Activated CD4-positive, alpha-beta memory T cell treated with anti-CD3 and anti-CD28 coated beads for 36 hours (primary cell): Measurements from ENCODE around the gene INPP5K. TPM values are rescaled to one million over a fixed set of nuclear protein-coding genes. Genes with fewer than 3 reads are reported as not detected.

ENCODE experiments used
- CTCF ChIA-PET: fragments of 350-600 bp; sonication (Branson Sonifier 250); formaldehyde crosslinking; loops from one replicate; lab custom pipeline; 2021; ENCODE audit warnings: antibody characterized with exemption, inconsistent platforms; lab: Charles Lee
- POLR2A ChIA-PET: fragments of 350-600 bp; sonication (Branson Sonifier 250); formaldehyde crosslinking; loops from one replicate; lab custom pipeline; 2021; ENCODE audit warnings: antibody characterized with exemption; lab: Charles Lee
- DNase-seq: peaks from one replicate; pipeline ENCODE4 v3.0.0-alpha.2; 2020
- H3K27ac Mint-ChIP-seq: one replicate; pipeline ENCODE4 v1.8.0; 2021; ENCODE audit warnings: mixed read lengths
- H3K27me3 Mint-ChIP-seq: one replicate; pipeline ENCODE4 v1.8.0; 2021; ENCODE audit warnings: mixed read lengths
- H3K36me3 Mint-ChIP-seq: one replicate; pipeline ENCODE4 v1.8.0; 2021; ENCODE audit warnings: mixed read lengths
- H3K4me1 Mint-ChIP-seq: one replicate; pipeline ENCODE4 v1.8.0; 2021; ENCODE audit warnings: low read depth, mixed read lengths
- H3K4me3 Mint-ChIP-seq: one replicate; pipeline ENCODE4 v1.8.0; 2021; ENCODE audit warnings: mild to moderate bottlenecking, mixed read lengths
- H3K9me3 Mint-ChIP-seq: one replicate; pipeline ENCODE4 v1.8.0; 2021; ENCODE audit warnings: mixed read lengths
- intact Hi-C: fragments of 100-400 bp; cut with micrococcal nuclease; formaldehyde crosslinking; loops from one replicate; pipeline ENCODE4 v1.15.1; 2023
- total RNA-seq, 2 experiments: library from RNA; stranded (reverse); gene quantifications; one replicate each; pipeline ENCODE4 v1.2.3, GENCODE V29; 2021

Gene INPP5K
- total RNA-seq, 2 experiments from 2014 or later: 21.2 to 24.0 TPM

DNA sequence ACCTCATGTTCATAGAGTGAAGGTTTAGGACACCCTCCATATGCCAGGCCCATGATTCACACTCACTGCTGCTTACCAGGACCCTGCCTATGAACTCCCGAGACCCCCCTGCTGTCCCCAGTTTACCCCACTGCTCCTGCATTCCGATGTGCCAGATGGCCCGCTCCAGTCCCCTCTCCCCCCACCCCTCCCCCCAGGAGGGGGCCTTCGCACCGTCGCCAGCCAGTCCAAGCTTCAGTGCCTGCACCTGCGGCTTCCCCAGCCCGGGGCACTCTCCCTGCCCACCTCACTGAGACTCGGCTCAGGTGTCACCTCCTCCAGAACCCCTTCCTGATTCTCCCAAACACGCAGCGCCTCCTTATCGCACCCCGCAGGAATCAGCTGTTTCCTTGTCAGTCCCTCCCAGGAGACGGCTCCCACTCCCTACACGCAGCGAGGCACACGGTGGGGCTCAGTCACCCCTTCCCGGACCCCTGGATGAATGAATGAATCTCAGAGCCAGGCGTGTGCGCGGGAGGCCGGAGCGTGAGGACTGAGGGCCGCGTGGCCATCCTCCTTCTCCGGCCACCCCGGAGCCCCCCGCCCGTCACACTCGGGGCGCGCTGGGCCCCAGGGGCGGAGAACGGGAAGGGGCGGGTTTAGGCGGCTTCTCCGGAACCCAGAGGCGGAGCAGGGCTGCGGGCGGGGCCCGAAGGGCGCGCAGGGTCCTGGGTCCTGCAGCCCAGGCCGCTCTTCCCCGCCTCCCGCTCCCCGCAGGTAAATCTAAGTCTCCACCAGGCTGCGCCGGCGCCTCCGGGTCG lies 25.6 kb downstream of the INPP5K start:
- ChIA-PET POLR2A (interaction anchor here (1.2 kb wide), 1 partner anchor 34 kb away, joined by 3 read pairs; the partner anchor contains the start of gene CRK), CTCF (no interaction called here)
- intact Hi-C loops: loop anchor here (2.0 kb wide), 1 partner anchor 26 kb away; the partner anchor contains the start of gene INPP5K
- H3K4me1 Mint-ChIP-seq: peaks cover 23% of the 10 kb centered on the region
- H3K9me3 Mint-ChIP-seq: no peaks in the 10 kb centered on the region
- no peaks in the 10 kb centered on the region for H3K27me3 Mint-ChIP-seq
- no peaks in the 10 kb centered on the region for H3K36me3 Mint-ChIP-seq
- DNase-seq: peak; percentile 80
- peak overlapping the region; percentile 33 for H3K27ac Mint-ChIP-seq
- H3K4me3 Mint-ChIP-seq: peak overlapping the region; percentile 87

DNA sequence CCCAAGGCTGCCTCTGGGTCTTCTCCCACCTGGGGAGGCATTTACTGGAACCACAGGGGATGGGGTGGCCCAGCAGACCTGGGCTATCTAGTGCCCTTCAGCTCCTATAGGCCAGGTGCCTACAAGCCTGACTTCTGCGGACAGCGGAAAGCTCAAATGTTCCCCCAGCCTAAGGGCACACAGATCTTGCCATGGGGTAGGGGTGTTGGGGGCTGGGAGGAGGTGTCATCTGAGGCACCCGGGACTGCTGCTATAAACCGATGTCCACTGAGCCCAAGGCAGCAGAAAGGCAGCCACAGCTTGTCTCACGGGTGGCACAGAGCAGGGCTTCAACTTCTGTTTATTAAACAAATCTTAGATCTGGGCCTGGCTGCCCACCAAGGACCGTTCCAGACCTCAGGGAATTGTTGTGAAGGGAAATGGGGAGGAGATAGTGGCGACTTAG lies 27.6 kb downstream of the INPP5K start:
- no peak overlapping the region for H3K27ac Mint-ChIP-seq
- intact Hi-C loops: no loop called here
- H3K9me3 Mint-ChIP-seq: no peaks in the 10 kb centered on the region
- DNase-seq: no peak
- no peaks in the 10 kb centered on the region for H3K36me3 Mint-ChIP-seq
- CTCF ChIA-PET: no interaction called here
- H3K4me3 Mint-ChIP-seq: peak overlapping the region; percentile 65
- POLR2A ChIA-PET: interaction anchor here (2.1 kb wide), 1 partner anchor 27 kb away, joined by 6 read pairs; the partner anchor contains the start of gene INPP5K
- peaks cover 31% of the 10 kb centered on the region for H3K4me1 Mint-ChIP-seq
- H3K27me3 Mint-ChIP-seq: no peaks in the 10 kb centered on the region

DNA sequence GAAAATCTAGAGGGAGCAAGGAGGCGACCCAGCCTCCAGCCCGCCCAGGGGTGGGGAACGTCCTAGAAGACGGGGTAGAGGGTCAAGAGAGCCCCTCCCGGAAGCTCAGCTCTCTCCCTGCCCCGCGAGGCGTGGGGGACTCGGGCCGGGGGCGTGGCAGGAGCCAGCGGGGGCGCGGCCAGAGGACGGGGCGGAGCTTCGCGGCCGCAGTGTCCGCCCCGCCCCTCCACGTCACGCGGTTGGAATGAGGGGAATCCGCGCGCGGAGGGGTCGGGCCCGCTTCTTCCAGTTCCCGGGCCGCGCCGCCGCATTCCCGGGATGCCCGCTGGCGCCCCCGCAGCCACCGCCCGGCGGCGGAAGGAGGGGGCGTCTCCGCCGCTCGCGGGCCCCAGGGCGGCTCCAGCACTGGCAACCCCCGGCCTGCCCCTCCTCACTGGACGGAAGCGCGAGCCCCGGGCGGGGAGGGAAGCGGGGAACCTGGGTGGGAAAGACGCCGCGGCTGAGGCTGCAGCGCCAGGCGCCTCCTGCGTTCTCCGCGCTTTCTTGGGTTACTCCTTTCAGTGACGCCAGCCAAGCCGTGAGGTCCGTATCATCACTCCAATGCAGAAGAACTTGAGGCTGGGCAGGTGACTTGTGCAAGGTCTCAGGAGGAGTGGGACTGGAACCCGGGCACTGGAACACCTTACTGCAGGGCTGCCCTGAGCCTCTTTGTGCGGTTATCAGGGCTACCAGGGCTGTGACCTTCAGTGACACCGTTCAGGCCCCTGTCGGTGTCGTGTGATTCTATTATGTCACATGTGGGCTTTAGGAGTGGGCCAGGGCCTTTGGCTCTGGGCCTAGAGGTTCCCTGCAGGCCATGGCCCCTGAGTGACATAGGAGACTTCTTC lies 28.2 kb downstream of the INPP5K start:
- ChIA-PET POLR2A (interaction anchor here (1.0 to 2.1 kb wide), 3 partner anchors 28 to 88 kb away, joined by 3 to 7 read pairs (median 6); partner anchors contain the start of genes CRK, INPP5K and YWHAE), CTCF (interaction anchor here (1.0 kb wide), 1 partner anchor 123 kb away, joined by 5 read pairs; no protein-coding TSS in a partner anchor)
- no peaks in the 10 kb centered on the region for H3K27me3 Mint-ChIP-seq
- H3K36me3 Mint-ChIP-seq: peaks cover 4% of the 10 kb centered on the region
- H3K27ac Mint-ChIP-seq: peak overlapping the region; percentile 72
- H3K4me1 Mint-ChIP-seq: peaks cover 31% of the 10 kb centered on the region
- H3K9me3 Mint-ChIP-seq: no peaks in the 10 kb centered on the region
- DNase-seq: peak; percentile 75
- peak overlapping the region; percentile 78 for H3K4me3 Mint-ChIP-seq
- intact Hi-C loops: no loop called here

DNA sequence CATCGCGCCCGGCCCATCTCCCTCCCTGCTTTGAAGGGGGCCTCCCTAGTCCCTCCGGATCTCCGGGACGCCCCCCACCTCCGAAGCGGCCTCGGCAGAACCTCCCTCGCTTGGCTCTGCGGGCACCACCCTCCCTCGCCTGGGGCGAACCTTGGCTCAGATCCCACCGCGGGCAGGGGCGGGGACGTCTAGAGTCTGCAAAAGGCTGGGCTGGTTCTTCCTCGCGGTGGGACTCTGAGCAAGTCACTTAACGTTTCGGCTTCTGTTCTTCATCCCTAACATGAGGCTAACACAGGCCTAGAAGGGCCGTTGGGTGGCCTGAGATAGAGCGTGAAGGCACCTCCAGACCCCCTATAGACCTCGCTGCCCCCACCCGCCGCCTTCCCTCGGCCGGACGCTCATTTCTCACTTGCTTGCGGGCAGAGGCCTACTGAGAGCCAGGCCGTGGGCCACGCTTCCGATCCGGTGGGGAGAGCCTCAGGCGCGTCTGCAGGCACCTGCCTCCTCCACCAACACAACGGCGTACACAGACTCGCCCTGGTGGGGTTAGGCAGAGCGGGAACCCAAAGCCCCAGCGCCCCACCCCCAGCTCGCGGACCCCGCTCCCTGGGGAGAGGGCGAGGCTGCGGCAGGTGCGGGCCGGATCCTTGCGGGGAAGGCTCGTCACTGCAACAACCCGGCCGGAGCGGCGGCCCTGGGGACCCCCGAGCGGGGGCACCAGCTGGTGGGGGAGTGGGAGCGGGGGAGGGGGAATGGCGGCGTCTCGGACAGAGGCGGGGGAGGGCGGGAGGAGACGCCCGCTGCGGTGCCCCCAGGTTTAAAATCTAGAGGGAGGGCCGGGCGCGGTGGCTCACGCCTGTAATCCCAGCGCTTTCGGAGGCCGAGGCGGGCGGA lies 29.4 kb downstream of the INPP5K start:
- ChIA-PET POLR2A (interaction anchor here (0.7 to 2.1 kb wide), 4 partner anchors 13 to 87 kb away, joined by 3 to 7 read pairs (median 4); partner anchors contain the start of genes CRK, INPP5K and YWHAE), CTCF (interaction anchor here (0.6 to 1.0 kb wide), 3 partner anchors 43 to 162 kb away, joined by 3 to 5 read pairs (median 3); partner anchors contain the start of gene RILP)
- Mint-ChIP-seq H3K4me1 (peaks cover 31% of the 10 kb centered on the region), H3K36me3 (peaks cover 4% of the 10 kb centered on the region), H3K27me3 (no peaks in the 10 kb centered on the region), H3K4me3 (peak overlapping the region; percentile 78), H3K27ac (peak overlapping the region; percentile 79), H3K9me3 (no peaks in the 10 kb centered on the region)
- intact Hi-C loops: no loop called here
- DNase-seq: peak; percentile 84

DNA sequence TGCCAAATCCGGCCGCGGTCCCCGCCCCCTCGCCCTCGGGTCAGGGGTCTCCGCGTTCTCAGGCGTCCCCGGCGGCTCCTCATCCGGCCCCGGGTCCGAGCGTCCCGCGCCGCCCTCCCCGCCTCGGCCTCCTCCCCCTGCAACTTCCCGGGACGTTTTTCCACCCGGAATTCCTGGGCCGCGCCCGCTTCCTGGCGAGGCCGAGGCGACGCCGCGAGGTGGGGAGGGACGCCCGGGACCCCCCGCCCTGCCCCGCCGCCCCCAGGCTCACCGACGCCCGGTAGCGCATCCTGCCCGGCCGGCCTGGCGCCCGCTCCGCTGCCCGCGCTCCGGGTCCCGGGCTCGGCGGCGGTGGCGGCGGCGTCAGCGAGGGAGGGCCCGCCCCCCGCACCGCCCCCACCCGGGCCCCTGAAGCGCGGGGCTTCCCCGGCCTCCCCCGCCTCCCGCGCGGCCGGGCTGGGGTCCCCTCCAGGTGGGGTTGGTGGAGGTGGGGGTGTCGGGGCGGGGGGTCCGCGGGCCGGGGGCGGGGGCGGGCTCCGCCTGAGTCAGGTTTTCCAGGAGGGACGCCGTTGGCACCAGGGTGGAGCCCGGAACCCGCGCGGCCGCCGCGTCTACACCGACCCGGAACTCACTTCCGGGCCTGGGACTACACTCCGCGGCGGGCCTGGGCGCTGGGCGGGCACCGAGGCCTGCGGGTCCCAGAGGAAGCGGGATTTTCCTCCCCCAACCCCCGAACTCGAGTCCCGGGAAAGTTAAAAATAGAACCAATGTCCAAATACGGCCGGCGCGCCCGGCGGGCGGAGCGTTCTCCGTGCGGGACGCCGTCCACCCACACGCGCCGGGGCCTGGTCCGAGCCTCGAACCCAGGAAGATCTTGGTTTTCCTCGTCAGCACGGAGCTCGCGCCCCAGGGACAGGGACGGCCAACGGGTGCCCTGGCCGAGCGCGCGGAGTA lies 30.7 kb downstream of the INPP5K start:
- Mint-ChIP-seq H3K9me3 (no peaks in the 10 kb centered on the region), H3K27ac (no peak overlapping the region), H3K4me3 (peak overlapping the region; percentile 73), H3K4me1 (peaks cover 29% of the 10 kb centered on the region), H3K36me3 (peaks cover 4% of the 10 kb centered on the region), H3K27me3 (no peaks in the 10 kb centered on the region)
- POLR2A ChIA-PET: interaction anchor here (0.7 to 1.1 kb wide), 2 partner anchors 22 to 23 kb away, joined by 3 to 7 read pairs; no protein-coding TSS in a partner anchor
- intact Hi-C loops: loop anchor here (1.0 kb wide), 1 partner anchor 29 kb away; the partner anchor contains the start of gene CRK
- peak; percentile 76 for DNase-seq
- CTCF ChIA-PET: interaction anchor here (0.8 kb wide), 1 partner anchor 164 kb away, joined by 3 read pairs; the partner anchor contains the start of gene RILP

DNA sequence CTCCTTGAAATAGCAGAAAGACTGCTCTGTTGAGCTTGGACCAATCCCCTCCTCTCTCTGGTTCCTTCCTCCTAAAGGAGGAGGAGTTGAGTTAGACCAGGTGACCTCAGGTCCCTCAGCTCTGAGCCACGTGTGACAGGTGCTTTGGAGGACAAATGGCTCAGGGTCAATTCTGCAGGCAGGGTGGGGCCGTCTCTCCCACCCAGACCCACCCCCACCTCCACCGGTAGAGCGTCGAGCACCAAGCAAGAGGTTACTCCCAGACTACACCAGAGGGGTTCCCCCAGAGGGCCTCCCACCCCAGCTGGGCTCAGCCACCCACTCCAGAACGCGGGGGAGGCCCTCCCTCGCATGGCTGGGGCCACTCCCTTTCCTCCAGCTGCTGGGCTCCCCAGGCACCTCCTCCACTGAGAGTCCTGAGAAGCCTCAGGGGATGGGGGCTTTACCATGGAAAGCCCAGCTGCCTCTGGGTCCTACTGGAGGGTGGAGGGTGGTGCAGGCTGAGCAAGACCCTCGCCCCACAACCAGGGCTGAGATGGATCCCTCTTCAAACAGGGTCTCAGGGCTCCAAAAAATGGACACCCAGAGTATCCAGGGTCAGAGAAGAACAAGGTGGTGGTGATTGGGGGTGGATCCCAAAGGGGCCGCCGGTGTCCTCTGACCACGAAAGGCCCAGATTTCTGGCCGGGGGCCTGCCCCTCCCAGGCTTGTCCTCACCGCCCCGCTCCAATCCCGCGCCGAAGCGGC lies 31.6 kb downstream of the INPP5K start:
- no peaks in the 10 kb centered on the region for H3K27me3 Mint-ChIP-seq
- peak; percentile 50 for DNase-seq
- no peaks in the 10 kb centered on the region for H3K9me3 Mint-ChIP-seq
- peak overlapping the region; percentile 72 for H3K4me3 Mint-ChIP-seq
- CTCF ChIA-PET: interaction anchor here (0.9 kb wide), 1 partner anchor 120 kb away, joined by 3 read pairs; no protein-coding TSS in a partner anchor
- intact Hi-C loops: loop anchor here (1.0 kb wide), 1 partner anchor 29 kb away; the partner anchor contains the start of gene CRK
- peak overlapping the region; percentile 64 for H3K27ac Mint-ChIP-seq
- POLR2A ChIA-PET: interaction anchor here (1.1 kb wide), 1 partner anchor 22 kb away, joined by 7 read pairs; no protein-coding TSS in a partner anchor
- peaks cover 4% of the 10 kb centered on the region for H3K36me3 Mint-ChIP-seq
- H3K4me1 Mint-ChIP-seq: peaks cover 25% of the 10 kb centered on the region

DNA sequence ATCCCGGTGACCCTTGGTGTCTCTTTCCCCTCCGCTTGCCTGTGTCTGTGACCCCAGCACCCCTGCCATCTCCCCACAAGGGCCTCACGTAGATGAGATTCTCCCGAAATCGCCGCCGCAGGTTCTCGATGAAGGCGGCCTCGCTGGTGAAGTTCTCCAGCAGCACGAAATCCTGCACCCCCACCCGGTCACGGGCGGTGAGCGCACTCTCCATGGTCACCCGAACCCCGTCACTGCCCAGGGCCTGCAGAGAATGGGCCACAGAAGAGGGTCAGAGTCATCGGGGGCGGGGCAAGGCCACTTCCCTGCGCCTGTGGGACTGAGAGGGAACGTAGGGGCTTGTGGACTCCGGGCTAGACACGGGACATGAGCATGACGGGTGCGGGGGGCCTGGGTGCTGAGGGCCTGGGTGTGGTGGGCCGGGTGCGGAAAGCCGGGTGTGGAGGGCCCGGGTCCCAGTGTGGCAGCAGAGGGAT lies 32.3 kb downstream of the INPP5K start:
- peaks cover 24% of the 10 kb centered on the region for H3K4me1 Mint-ChIP-seq
- H3K36me3 Mint-ChIP-seq: peaks cover 7% of the 10 kb centered on the region
- no peak for DNase-seq
- peak overlapping the region; percentile 57 for H3K4me3 Mint-ChIP-seq
- H3K27me3 Mint-ChIP-seq: no peaks in the 10 kb centered on the region
- ChIA-PET POLR2A (interaction anchor here (1.1 kb wide), 1 partner anchor 21 kb away, joined by 7 read pairs; no protein-coding TSS in a partner anchor), CTCF (interaction anchor here (0.9 kb wide), 1 partner anchor 119 kb away, joined by 3 read pairs; no protein-coding TSS in a partner anchor)
- no peaks in the 10 kb centered on the region for H3K9me3 Mint-ChIP-seq
- intact Hi-C loops: no loop called here
- H3K27ac Mint-ChIP-seq: no peak overlapping the region

DNA sequence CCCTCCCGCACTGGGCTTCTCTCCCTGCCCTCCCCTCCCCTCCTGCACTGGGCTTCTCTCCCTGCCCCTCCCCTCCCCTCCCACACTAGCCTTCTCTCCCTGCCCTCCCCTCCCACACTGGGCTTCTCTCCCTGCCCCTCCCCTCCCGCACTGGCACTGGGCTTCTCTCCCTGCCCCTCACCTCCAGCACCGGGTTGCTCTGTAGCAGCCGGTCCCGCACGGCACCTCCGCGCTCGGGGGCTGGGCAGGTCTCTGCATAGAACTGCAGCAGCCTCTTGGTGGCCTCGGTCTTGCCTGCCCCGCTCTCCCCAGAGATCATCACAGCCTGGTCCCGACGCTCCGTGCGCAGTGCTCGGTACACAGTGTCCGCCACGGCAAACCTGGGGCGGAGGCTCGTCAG lies 33.7 kb downstream of the INPP5K start:
- H3K36me3 Mint-ChIP-seq: peaks cover 9% of the 10 kb centered on the region
- CTCF ChIA-PET: no interaction called here

DNA sequence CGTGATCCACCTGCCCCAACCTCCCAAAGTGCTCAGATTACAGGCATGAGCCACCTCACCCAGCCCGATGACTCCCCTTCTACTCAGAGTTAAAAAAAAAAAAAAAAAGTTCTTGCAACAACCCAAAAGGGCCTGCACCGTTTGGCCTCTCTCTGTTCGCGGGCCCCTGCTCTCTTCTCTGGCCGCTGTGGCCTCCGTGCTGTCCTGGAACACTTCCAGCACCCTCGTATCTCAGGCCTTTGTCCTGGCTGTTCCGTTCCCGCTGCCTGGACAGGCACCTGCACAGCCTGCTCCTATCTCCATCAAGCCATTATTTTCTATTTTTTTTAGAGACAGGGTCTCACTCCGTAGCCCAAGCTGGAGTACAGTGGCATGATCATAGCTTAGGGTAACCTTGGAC lies 34.7 kb downstream of the INPP5K start:
- no peak overlapping the region for H3K27ac Mint-ChIP-seq
- ChIA-PET POLR2A (no interaction called here), CTCF (no interaction called here)
- no peaks in the 10 kb centered on the region for H3K27me3 Mint-ChIP-seq
- H3K9me3 Mint-ChIP-seq: no peaks in the 10 kb centered on the region
- DNase-seq: no peak
- H3K4me1 Mint-ChIP-seq: peaks cover 8% of the 10 kb centered on the region
- no peak overlapping the region for H3K4me3 Mint-ChIP-seq
- peaks cover 9% of the 10 kb centered on the region for H3K36me3 Mint-ChIP-seq
- intact Hi-C loops: no loop called here

More for the DNA sequence above, 33.7 kb downstream of the INPP5K start:
- no peak overlapping the region for H3K27ac Mint-ChIP-seq
- POLR2A ChIA-PET: no interaction called here
- DNase-seq: no peak
- intact Hi-C loops: no loop called here
- H3K4me1 Mint-ChIP-seq: peaks cover 14% of the 10 kb centered on the region
- H3K27me3 Mint-ChIP-seq: no peaks in the 10 kb centered on the region
- no peak overlapping the region for H3K4me3 Mint-ChIP-seq
- H3K9me3 Mint-ChIP-seq: no peaks in the 10 kb centered on the region
